Measurements from ENCODE around the gene PRICKLE1.

PRICKLE1 gene

GRCh38 chr12:42442888-42443287 is 146.7 kb downstream of the PRICKLE1 start:
- Histone ChIP-seq H3K27ac (replicated peaks) (no peak overlapping the region), H3K4me3 (replicated peaks; ENCODE audit: insufficient read depth, low read length) (no peak overlapping the region), H3K27me3 (ENCODE audit: insufficient read depth, poor library complexity, severe bottlenecking) (no peaks in the 10 kb centered on the region)
- DNase-seq (ENCODE audit: low read depth in 1 of 2, low spot score in 1 of 2) = no peak
- TF ChIP-seq CTCF (IDR thresholded peaks at IDR 0.05; ENCODE audit: insufficient read depth, low read length) (no peak), POLR2AphosphoS5 (IDR thresholded peaks at IDR 0.05; ENCODE audit: low read depth) (no peak), SPI1 (IDR thresholded peaks at IDR 0.05; ENCODE audit: borderline replicate concordance, low read depth) (no peak), GABPA (IDR thresholded peaks at IDR 0.05; ENCODE audit: low read depth) (no peak)
- TF ChIP-seq, protein P1, sequence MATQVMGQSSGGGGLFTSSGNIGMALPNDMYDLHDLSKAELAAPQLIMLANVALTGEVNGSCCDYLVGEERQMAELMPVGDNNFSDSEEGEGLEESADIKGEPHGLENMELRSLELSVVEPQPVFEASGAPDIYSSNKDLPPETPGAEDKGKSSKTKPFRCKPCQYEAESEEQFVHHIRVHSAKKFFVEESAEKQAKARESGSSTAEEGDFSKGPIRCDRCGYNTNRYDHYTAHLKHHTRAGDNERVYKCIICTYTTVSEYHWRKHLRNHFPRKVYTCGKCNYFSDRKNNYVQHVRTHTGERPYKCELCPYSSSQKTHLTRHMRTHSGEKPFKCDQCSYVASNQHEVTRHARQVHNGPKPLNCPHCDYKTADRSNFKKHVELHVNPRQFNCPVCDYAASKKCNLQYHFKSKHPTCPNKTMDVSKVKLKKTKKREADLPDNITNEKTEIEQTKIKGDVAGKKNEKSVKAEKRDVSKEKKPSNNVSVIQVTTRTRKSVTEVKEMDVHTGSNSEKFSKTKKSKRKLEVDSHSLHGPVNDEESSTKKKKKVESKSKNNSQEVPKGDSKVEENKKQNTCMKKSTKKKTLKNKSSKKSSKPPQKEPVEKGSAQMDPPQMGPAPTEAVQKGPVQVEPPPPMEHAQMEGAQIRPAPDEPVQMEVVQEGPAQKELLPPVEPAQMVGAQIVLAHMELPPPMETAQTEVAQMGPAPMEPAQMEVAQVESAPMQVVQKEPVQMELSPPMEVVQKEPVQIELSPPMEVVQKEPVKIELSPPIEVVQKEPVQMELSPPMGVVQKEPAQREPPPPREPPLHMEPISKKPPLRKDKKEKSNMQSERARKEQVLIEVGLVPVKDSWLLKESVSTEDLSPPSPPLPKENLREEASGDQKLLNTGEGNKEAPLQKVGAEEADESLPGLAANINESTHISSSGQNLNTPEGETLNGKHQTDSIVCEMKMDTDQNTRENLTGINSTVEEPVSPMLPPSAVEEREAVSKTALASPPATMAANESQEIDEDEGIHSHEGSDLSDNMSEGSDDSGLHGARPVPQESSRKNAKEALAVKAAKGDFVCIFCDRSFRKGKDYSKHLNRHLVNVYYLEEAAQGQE (IDR thresholded peaks at IDR 0.05; ENCODE audit: insufficient replicate concordance, low read depth) = no peak

DNA sequence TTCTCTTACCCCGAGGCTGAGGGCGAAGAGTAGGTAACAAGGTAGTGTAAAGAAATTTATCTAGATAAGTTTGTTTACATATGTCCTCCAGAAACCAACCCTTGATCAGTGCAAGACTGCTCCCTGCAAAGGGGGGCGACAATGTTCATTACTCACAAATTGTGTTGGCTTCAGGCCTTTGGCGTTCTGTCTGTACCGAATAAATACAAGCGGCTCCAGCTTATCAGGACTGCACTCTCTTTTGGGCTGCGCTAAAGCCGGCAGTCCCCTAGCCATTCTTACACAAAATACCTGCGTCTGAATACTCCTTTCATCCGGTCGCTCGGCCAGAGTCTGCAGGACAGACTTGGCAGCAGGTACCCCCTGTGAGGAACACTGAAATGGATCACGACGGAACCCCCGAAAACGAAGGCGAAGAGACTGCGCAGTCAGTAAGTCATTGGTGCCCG is 147.2 kb downstream of the PRICKLE1 start:
- DNase-seq (ENCODE audit: low read depth in 1 of 2, low spot score in 1 of 2) = no peak
- no peak for TF ChIP-seq POLR2AphosphoS5 (IDR thresholded peaks at IDR 0.05; ENCODE audit: low read depth)
- TF ChIP-seq, protein P1 (IDR thresholded peaks at IDR 0.05; ENCODE audit: insufficient replicate concordance, low read depth) = no peak
- TF ChIP-seq CTCF (IDR thresholded peaks at IDR 0.05; ENCODE audit: insufficient read depth, low read length) = no peak
- TF ChIP-seq GABPA (IDR thresholded peaks at IDR 0.05; ENCODE audit: low read depth) = no peak
- TF ChIP-seq SPI1 (IDR thresholded peaks at IDR 0.05; ENCODE audit: borderline replicate concordance, low read depth) = no peak
- Histone ChIP-seq H3K27ac (replicated peaks) (no peak overlapping the region), H3K27me3 (ENCODE audit: insufficient read depth, poor library complexity, severe bottlenecking) (no peaks in the 10 kb centered on the region), H3K4me3 (replicated peaks; ENCODE audit: insufficient read depth, low read length) (no peak overlapping the region)

GRCh38 chr12:42440608-42441007 is 148.9 kb downstream of the PRICKLE1 start:
- Histone ChIP-seq H3K27ac (replicated peaks) (no peak overlapping the region), H3K27me3 (ENCODE audit: insufficient read depth, poor library complexity, severe bottlenecking) (no peaks in the 10 kb centered on the region), H3K4me3 (replicated peaks; ENCODE audit: insufficient read depth, low read length) (no peak overlapping the region)
- TF ChIP-seq, protein P1 (IDR thresholded peaks at IDR 0.05; ENCODE audit: insufficient replicate concordance, low read depth) = no peak
- no peak for TF ChIP-seq GABPA (IDR thresholded peaks at IDR 0.05; ENCODE audit: low read depth)
- TF ChIP-seq POLR2AphosphoS5 (IDR thresholded peaks at IDR 0.05; ENCODE audit: low read depth) = no peak
- TF ChIP-seq SPI1 (IDR thresholded peaks at IDR 0.05; ENCODE audit: borderline replicate concordance, low read depth) = no peak
- TF ChIP-seq CTCF (IDR thresholded peaks at IDR 0.05; ENCODE audit: insufficient read depth, low read length) = no peak
- DNase-seq (ENCODE audit: low read depth in 1 of 2, low spot score in 1 of 2) = no peak

Measured in HL-60 (cell line).